ENCODE data around the gene KIAA1671. TPM values are rescaled to one million over a fixed set of nuclear protein-coding genes. Genes with fewer than 3 reads are reported as not detected.

The KIAA1671 gene
- total and polyA plus RNA-seq, 2 of the 13 experiments (the other 11 are each of a cell fraction or from before 2014, with no cell fraction given): 13.5 to 13.6 TPM

DNA sequence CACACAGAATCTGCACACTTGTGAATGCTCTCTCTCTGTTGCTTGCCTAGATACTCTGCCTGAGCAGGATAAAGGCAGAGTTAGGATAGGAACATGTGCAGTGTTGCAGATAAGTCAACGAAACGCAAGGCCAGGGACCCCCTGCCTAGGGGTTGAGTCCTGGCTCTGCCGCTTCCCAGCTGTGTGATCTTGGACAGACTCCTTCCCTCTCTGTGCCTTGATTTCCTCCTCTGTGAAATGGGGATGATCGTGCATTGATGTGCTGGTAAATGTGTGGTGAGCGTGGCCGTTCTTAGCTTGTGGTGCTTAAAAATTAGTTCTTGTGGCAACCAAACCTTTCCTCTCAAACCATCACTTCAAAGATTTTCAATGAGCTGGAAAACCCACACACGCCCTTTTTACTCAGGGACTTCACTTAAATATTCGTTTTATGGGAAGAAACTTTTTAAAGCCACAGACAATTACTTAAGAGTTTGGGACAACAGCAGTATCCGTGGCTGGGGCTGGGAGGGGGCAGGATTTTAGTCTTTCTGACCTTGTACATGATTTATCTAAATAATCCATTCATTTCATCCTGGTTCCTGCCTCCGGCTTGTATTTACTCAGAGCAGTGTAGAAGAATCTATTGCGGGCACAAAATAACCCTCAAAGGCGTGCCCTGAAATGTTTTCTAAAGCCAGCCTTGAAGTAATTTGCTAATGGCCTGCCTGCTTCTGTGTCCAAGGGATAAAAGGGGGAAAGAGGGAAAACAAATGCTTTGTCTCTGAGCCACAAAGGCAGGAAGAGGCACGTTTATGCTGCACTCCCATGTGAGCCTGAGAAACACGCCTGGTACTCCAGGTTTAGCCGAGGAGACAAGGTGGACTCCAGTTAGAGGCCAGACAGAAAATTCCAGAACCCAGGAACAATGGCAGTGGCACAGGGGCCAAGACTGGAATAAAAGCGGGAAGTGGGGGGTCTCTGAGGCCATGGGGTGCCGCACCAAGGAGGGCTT lies 162.2 kb downstream of the KIAA1671 start (continued):
- TF ChIP-seq PPARG (CRISPR knock-in tag; conservative IDR thresholded peaks at IDR 0.05) (peak; percentile 42; the same call in 1 of the 2 replicates), ZNF710 (CRISPR knock-in tag; IDR thresholded peaks at IDR 0.05; ENCODE audit: borderline replicate concordance) (peak; percentile 93; the same call in 1 of the 2 replicates), THRA (CRISPR knock-in tag; IDR thresholded peaks at IDR 0.05; ENCODE audit: borderline replicate concordance) (peak; percentile 44; the same call in 1 of the 2 replicates), EP300 (IDR thresholded peaks at IDR 0.05; ENCODE audit: low read depth in 2 of 2, low read length in 2 of 2) (peak in 1 of 2 experiments; percentile 54; a peak in 1 of 4 replicates), EP300 (CRISPR knock-in tag; IDR thresholded peaks at IDR 0.05; ENCODE audit: borderline replicate concordance) (no peak), ZBTB8A (CRISPR knock-in tag; IDR thresholded peaks at IDR 0.05; ENCODE audit: borderline replicate concordance, low read depth) (no peak), TFDP1 (CRISPR knock-in tag; IDR thresholded peaks at IDR 0.05; ENCODE audit: borderline replicate concordance) (peak; percentile 69; the same call in 1 of the 2 replicates), ZNF598 (CRISPR knock-in tag; IDR thresholded peaks at IDR 0.05; ENCODE audit: borderline replicate concordance) (0 out of 2 replicates have a peak, but pooled peaks have one; percentile 15), SP5 (CRISPR knock-in tag; IDR thresholded peaks at IDR 0.05; ENCODE audit: borderline replicate concordance, low read depth) (peak; percentile 74), KLF16 (CRISPR knock-in tag; IDR thresholded peaks at IDR 0.05) (peak in 1 of 2 experiments; percentile 38; a peak in 1 of 4 replicates), ZNF558 (CRISPR knock-in tag; IDR thresholded peaks at IDR 0.05; ENCODE audit: borderline replicate concordance) (no peak), ZNF772 (CRISPR knock-in tag; IDR thresholded peaks at IDR 0.05) (no peak), SOX13 (IDR thresholded peaks at IDR 0.05) (peak; percentile 84; the same call in 1 of the 2 replicates), SOX13 (CRISPR knock-in tag; conservative IDR thresholded peaks at IDR 0.05 in 1 of 2, IDR thresholded peaks at IDR 0.05 in 1 of 2) (peak in 1 of 2 experiments; percentile 98; a peak in 2 of 4 replicates), THAP11 (CRISPR knock-in tag; IDR thresholded peaks at IDR 0.05) (0 out of 2 replicates have a peak, but pooled peaks have one; percentile 32), PAWR (CRISPR knock-in tag; IDR thresholded peaks at IDR 0.05; ENCODE audit: borderline replicate concordance) (no peak)
- TF ChIP-seq, protein P1, sequence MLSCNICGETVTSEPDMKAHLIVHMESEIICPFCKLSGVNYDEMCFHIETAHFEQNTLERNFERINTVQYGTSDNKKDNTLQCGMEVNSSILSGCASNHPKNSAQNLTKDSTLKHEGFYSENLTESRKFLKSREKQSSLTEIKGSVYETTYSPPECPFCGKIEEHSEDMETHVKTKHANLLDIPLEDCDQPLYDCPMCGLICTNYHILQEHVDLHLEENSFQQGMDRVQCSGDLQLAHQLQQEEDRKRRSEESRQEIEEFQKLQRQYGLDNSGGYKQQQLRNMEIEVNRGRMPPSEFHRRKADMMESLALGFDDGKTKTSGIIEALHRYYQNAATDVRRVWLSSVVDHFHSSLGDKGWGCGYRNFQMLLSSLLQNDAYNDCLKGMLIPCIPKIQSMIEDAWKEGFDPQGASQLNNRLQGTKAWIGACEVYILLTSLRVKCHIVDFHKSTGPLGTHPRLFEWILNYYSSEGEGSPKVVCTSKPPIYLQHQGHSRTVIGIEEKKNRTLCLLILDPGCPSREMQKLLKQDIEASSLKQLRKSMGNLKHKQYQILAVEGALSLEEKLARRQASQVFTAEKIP (CRISPR knock-in tag; IDR thresholded peaks at IDR 0.05; ENCODE audit: borderline replicate concordance): no peak
